Tibial artery (tissue), 4 donors: ENCODE results near the gene CDCA3.

ENCODE experiments used
- DNase-seq, 2 donors: peaks; one replicate each; pipeline ENCODE4 v3.0.0-alpha.2; 2019
- H3K27ac ChIP-seq, 2 donors: fragments of 200-600 bp; sonication (generic) in 1 of 2; 1 replicate in 1 of 2; 2 replicates in 1 of 2; pipeline ENCODE4 v1.5.1; 2018 to 2019; ENCODE audit warnings: mild to moderate bottlenecking in 1 of 2
- H3K27me3 ChIP-seq, 2 donors: fragments of 200-600 bp; sonication (generic) in 1 of 2; one replicate each; pipeline versions ENCODE4 v1.5.1 to v1.6.0; 2016 to 2019
- H3K36me3 ChIP-seq, 3 donors: fragments of 200-600 bp; sonication (generic) in 2 of 3; one replicate each; pipeline ENCODE4 v1.5.1; 2016 to 2019; ENCODE audit warnings: mild to moderate bottlenecking in 2 of 3
- H3K4me1 ChIP-seq, 4 donors: fragments of 200-600 bp; sonication (generic) in 2 of 4; 1 replicate in 3 of 4; 2 replicates in 1 of 4; pipeline ENCODE4 v1.5.1; 2016 to 2019
- H3K4me3 ChIP-seq, 2 donors: fragments of 200-600 bp; sonication (generic) in 1 of 2; 1 replicate in 1 of 2; 2 replicates in 1 of 2; pipeline ENCODE4 v1.5.1; 2018 to 2019; ENCODE audit warnings: mild to moderate bottlenecking in 2 of 2
- H3K9me3 ChIP-seq, 3 donors: fragments of 200-600 bp; sonication (generic) in 1 of 3; one replicate each; pipeline ENCODE4 v1.5.1; 2016 to 2019
- CTCF ChIP-seq, 2 experiments: fragments of 200-600 bp in 1 of 2; fragments of 450-650 bp in 1 of 2; IDR thresholded peaks; one replicate each; pipeline ENCODE4 v1.5.1; 2017 to 2019; ENCODE audit warnings: antibody characterized with exemption in 2 of 2, mild to moderate bottlenecking in 1 of 2, moderate library complexity in 1 of 2
- intact Hi-C: fragments of 100-400 bp; cut with DNase I; formaldehyde crosslinking; loops from one replicate; pipeline ENCODE4 v1.15.0; 2023; ENCODE audit warnings: low total_unique reads

The CDCA3 gene

DNA sequence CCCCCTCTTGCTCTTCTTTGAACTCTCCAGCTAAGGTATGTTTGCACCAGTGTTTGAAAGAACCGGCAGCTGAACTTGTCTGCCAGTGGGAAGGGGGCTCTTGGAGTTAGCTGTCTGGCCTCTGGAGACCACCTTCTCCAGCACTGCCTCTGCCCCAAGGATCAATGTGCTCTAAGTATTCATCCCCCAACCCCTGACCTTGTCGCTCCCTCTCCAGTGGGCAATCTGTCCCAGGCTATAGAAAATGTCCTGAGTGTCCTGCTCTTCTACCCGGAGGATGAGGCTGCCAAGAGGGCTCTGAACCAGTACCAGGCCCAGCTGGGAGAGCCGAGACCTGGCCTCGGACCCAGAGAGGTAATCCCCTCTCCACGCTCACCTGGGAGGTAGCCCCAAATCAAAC, 20.1 kb downstream of the CDCA3 start:
- no peaks in the 10 kb centered on the region for H3K9me3 ChIP-seq
- intact Hi-C loops: no loop called here
- H3K4me3 ChIP-seq: no peak overlapping the region
- TF ChIP-seq CTCF (IDR thresholded peaks at IDR 0.05): no peak
- no peak for DNase-seq
- peaks cover 0 to 49% (median 15%) of the 10 kb centered on the region in 3 donors for H3K36me3 ChIP-seq
- no peaks in the 10 kb centered on the region for H3K27me3 ChIP-seq
- no peak overlapping the region for H3K27ac ChIP-seq
- H3K4me1 ChIP-seq: peaks cover 0 to 28% (median 22%) of the 10 kb centered on the region in 4 donors

DNA sequence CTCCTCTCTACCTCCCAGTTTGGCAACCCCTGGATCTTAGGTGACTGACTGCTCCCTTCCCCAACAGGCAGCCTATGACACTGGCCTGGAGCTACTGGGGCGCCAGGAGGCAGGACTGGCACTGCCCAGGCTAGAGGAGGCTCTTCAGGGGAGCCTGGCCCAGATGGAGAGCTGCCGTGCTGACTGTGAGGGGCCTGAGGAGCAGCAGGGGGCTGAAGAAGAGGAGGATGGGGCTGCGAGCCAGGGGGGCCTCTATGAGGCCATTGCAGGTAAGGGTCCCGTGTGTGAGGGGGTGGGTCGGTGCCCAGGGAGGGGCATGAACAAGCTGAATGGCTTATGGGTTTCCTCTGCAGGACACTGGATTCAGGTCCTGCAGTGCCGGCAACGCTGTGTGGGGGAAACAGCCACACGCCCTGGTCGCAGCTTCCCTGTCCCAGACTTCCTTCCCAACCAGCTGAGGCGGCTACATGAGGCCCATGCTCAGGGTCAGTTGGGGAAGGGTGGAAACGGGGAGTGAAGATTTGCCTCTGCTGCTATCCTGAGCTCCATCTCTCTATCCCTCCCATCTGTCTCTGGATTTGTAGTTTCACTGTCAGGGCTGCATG, 20.7 kb downstream of the CDCA3 start:
- no peak for DNase-seq
- peak overlapping the region; percentile 87 to 91 for H3K27ac ChIP-seq
- H3K4me1 ChIP-seq: peaks cover 0 to 34% (median 26%) of the 10 kb centered on the region in 4 donors
- no peaks in the 10 kb centered on the region for H3K9me3 ChIP-seq
- no peak overlapping the region for H3K4me3 ChIP-seq
- peaks cover 0 to 49% (median 15%) of the 10 kb centered on the region in 3 donors for H3K36me3 ChIP-seq
- no peaks in the 10 kb centered on the region for H3K27me3 ChIP-seq
- no peak for TF ChIP-seq CTCF (IDR thresholded peaks at IDR 0.05)
- intact Hi-C loops: no loop called here

DNA sequence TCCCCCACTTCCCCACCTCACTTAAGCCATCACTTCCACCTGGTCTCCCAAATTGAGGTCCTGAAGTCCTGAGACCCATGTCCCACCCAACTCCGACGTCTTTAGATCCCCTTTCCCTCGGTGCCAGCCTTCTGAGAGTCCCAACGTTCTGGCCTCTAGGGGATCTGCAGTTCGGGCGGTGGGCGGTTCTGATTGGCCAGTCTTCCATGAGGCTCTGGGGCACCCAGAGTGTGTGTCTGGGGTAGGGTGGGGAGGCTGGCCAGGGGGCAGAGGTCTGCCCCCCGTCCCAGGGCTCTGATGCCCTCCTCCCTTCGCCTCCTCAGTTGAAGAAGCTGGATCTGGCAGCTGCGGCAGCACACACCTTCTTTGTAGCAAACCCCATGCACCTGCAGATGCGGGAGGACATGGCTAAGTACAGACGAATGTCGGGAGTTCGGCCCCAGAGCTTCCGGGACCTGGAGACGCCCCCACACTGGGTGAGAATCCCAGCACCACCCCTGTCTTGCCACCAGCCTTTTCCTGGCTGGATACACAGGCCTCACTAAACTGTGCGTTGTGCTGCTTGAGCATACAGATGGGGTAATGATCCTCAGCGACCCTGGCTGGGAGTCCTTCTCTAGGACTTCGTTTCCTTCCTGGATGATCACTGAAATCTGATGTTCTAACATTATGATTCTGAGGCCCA, 21.4 kb downstream of the CDCA3 start:
- peaks cover 0 to 4% of the 10 kb centered on the region in 2 donors for H3K27me3 ChIP-seq
- TF ChIP-seq CTCF (IDR thresholded peaks at IDR 0.05): no peak
- peak overlapping the region; percentile 64 to 89 for H3K4me3 ChIP-seq
- H3K27ac ChIP-seq: peak overlapping the region; percentile 87 to 91
- peaks cover 0 to 47% (median 15%) of the 10 kb centered on the region in 3 donors for H3K36me3 ChIP-seq
- H3K9me3 ChIP-seq: no peaks in the 10 kb centered on the region
- no peak for DNase-seq
- H3K4me1 ChIP-seq: peaks cover 0 to 40% (median 32%) of the 10 kb centered on the region in 4 donors
- intact Hi-C loops: loop anchor here (5.0 kb wide), 1 partner anchor 77 kb away; the partner anchor contains the start of gene MLF2

DNA sequence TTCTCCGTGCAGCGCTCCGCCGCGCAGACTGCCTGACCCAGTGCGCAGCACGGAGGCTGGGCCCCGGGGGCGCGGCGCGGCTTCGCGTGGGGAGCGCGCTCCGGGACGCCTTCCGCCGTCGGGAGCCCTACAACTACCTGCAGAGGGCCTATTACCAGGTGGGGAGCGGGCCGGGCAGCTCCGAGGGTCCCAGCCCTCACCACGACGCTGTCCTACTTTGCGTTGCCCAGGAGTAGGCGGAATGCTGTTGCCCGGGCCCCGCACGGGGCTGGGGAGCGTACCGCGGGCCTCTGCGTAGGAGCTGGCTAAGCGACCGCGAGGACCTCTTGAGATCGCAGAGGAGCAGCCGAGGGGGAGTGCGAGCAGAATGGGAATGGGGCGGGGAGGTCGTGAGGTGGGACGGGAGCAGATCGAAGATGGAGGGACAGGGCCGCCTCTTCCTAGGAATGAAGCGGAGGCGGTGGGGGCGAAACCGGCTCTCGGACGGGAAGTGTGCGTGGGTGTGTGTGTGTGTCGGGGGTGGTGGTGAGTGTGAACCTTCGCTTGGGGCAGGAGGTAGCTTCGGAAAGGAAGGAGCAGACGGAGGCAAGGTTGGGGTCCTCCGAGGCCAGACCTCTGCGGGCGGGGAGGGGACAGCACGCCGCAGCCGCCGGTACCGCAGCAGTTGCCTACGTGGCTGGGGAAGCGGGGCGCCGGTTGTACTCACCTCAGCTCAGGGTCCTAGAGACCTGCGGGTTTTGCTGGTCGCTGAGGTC, 22.1 kb downstream of the CDCA3 start:
- Histone ChIP-seq H3K9me3 (no peaks in the 10 kb centered on the region), H3K36me3 (peaks cover 0 to 40% (median 12%) of the 10 kb centered on the region in 3 donors), H3K4me1 (peaks cover 0 to 40% (median 32%) of the 10 kb centered on the region in 4 donors), H3K4me3 (peak overlapping the region; percentile 64 to 89), H3K27me3 (peaks cover 0 to 11% of the 10 kb centered on the region in 2 donors), H3K27ac (peak overlapping the region; percentile 87 to 91)
- TF ChIP-seq CTCF (IDR thresholded peaks at IDR 0.05): no peak
- peak in 1 of 2 donors; percentile 52 for DNase-seq
- intact Hi-C loops: loop anchor here (5.0 kb wide), 1 partner anchor 77 kb away; the partner anchor contains the start of gene MLF2

DNA sequence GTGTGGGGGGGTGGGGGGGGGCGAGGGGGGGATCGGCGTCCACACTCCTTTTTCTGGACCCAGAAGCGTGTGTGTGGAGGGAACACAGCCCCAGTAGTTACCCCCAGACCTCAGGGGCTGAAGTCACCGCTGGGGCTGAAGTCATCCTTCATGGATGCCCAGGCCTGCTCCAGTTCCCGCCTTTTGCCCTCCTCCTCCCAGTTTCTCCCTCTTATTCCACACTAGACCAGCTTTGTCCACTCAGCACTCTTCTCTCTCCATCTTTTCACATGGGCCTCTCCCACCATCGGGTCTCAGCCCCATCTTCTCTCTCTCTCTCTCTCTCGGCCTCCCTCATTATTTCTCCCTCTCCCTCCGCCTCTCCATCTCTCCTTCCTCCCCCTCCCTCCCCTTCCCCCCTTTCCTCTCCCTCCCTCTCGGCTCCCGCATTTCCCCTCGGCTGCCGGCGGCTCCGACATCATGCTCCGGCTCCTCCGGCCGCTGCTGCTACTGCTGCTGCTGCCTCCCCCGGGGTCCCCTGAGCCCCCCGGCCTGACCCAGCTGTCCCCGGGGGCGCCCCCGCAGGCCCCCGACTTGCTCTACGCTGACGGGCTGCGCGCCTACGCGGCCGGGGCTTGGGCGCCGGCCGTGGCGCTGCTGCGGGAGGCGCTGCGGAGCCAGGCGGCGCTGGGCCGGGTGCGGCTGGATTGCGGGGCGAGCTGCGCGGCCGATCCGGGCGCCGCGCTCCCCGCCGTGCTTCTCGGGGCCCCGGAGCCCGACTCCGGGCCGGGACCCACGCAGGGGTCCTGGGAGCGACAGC, 22.9 kb downstream of the CDCA3 start, which contains the start of gene P3H3:
P3H3 (plus strand) TSS at position 426 of the 799 bp plus-strand sequence; CDS start at position 460, 34 bp downstream.
- intact Hi-C loops: loop anchor here (5.0 kb wide), 1 partner anchor 76 kb away; the partner anchor contains the start of gene MLF2

More for the DNA sequence above, 22.9 kb downstream of the CDCA3 start, which contains the start of gene P3H3:
- Histone ChIP-seq H3K4me3 (peak within 1 kb of the TSS; percentile 64 to 89), H3K27ac (peak within 1 kb of the TSS; percentile 87 to 91), H3K4me1 (peaks cover 0 to 40% (median 32%) of the 10 kb centered on the region in 4 donors), H3K27me3 (peaks cover 0 to 19% of the 10 kb centered on the region in 2 donors), H3K9me3 (no peaks in the 10 kb centered on the region), H3K36me3 (peaks cover 0 to 32% (median 4%) of the 10 kb centered on the region in 3 donors)
- TF ChIP-seq CTCF (IDR thresholded peaks at IDR 0.05): no peak
- DNase-seq: no peak
